Chondrocyte (in vitro differentiated cells): ENCODE data around the gene LCN2. TPM values are rescaled to one million over a fixed set of nuclear protein-coding genes. Genes with fewer than 3 reads are reported as not detected.
A peak's percentile ranks its signal among the peaks of the same experiment; 100 is the strongest.

Source experiments
- DNase-seq: peaks from one replicate; pipeline ENCODE4 v3.0.0; 2021; ENCODE audit warnings: mixed read lengths, low spot score
- H3K27ac Mint-ChIP-seq: one replicate; pipeline ENCODE4 v1.8.0; 2021; ENCODE audit warnings: mild to moderate bottlenecking, moderate library complexity, mixed read lengths; ENCODE audit not compliant: unreplicated experiment
- H3K27me3 Mint-ChIP-seq: 2 replicates; pipeline ENCODE4 v1.8.0; 2021; ENCODE audit warnings: low read depth, mixed read lengths
- H3K36me3 Mint-ChIP-seq: 2 replicates; pipeline ENCODE4 v1.8.0; 2021; ENCODE audit warnings: low read depth, mixed read lengths
- H3K4me1 Mint-ChIP-seq: 2 replicates; pipeline ENCODE4 v1.8.0; 2021; ENCODE audit warnings: low read depth, mild to moderate bottlenecking, mixed read lengths
- H3K4me3 Mint-ChIP-seq: one replicate; pipeline ENCODE4 v1.8.0; 2021; ENCODE audit warnings: mild to moderate bottlenecking, moderate library complexity, mixed read lengths; ENCODE audit not compliant: unreplicated experiment
- H3K9me3 Mint-ChIP-seq: 2 replicates; pipeline ENCODE4 v1.8.0; 2021; ENCODE audit warnings: low read depth, mixed read lengths
- total RNA-seq: library from RNA; stranded (reverse); gene quantifications from 3 replicates; pipeline ENCODE4 v1.2.1, GENCODE V29; 2021
- TF ChIP-seq, protein P1 (sequence below): fragments of 200-600 bp; sonication (generic); IDR thresholded peaks from 2 replicates; pipeline ENCODE4 v1.5.0; 2021; ENCODE audit warnings: antibody characterized with exemption, mild to moderate bottlenecking, moderate library complexity

Gene LCN2
- total RNA-seq, 1 donor from 2014 or later = not detected

DNA sequence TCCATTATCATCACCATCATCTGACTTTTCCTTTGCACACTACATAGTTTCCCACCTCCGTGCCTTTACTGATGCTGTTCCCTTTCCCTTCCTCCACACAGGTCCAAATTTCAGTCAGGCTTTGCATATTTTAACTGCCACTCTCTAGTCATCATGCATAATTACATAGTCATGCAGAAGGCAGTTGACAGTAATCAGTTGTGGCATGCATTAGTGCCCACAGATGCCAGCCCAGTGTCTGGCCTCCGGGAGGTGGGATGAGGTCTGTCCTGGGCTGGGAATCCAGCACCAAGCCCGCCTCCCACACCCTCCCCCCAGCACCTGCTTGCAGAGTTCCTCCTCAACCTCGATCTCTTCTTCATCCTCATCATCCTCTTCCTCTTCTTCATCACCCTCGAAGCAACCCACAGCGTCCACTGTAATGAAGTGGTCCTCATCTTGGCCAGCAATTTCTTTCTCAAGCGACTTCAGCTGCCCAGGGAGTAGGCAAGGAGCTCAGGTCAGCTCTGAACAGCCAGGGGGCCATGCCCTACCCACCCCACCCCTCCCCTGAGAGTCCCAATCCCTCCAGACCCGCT, 19.6 kb downstream of the LCN2 start:
- no peaks in the 10 kb centered on the region for H3K9me3 Mint-ChIP-seq
- no peak overlapping the region for H3K4me3 Mint-ChIP-seq
- no peak overlapping the region for H3K27ac Mint-ChIP-seq
- TF ChIP-seq, protein P1, sequence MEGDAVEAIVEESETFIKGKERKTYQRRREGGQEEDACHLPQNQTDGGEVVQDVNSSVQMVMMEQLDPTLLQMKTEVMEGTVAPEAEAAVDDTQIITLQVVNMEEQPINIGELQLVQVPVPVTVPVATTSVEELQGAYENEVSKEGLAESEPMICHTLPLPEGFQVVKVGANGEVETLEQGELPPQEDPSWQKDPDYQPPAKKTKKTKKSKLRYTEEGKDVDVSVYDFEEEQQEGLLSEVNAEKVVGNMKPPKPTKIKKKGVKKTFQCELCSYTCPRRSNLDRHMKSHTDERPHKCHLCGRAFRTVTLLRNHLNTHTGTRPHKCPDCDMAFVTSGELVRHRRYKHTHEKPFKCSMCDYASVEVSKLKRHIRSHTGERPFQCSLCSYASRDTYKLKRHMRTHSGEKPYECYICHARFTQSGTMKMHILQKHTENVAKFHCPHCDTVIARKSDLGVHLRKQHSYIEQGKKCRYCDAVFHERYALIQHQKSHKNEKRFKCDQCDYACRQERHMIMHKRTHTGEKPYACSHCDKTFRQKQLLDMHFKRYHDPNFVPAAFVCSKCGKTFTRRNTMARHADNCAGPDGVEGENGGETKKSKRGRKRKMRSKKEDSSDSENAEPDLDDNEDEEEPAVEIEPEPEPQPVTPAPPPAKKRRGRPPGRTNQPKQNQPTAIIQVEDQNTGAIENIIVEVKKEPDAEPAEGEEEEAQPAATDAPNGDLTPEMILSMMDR = no peak
- H3K4me1 Mint-ChIP-seq = no peaks in the 10 kb centered on the region
- DNase-seq = no peak
- H3K36me3 Mint-ChIP-seq = peaks cover 24% of the 10 kb centered on the region
- no peaks in the 10 kb centered on the region for H3K27me3 Mint-ChIP-seq

GRCh38 chr9:128169492-128169891, 20.2 kb downstream of the LCN2 start:
- TF ChIP-seq, protein P1 = no peak
- no peaks in the 10 kb centered on the region for H3K27me3 Mint-ChIP-seq
- no peaks in the 10 kb centered on the region for H3K4me1 Mint-ChIP-seq
- no peak overlapping the region for H3K27ac Mint-ChIP-seq
- no peak for DNase-seq
- H3K9me3 Mint-ChIP-seq = no peaks in the 10 kb centered on the region
- no peak overlapping the region for H3K4me3 Mint-ChIP-seq
- H3K36me3 Mint-ChIP-seq = peaks cover 24% of the 10 kb centered on the region

- no peaks in the 10 kb centered on the region for H3K9me3 Mint-ChIP-seq
- H3K36me3 Mint-ChIP-seq = peaks cover 25% of the 10 kb centered on the region
- TF ChIP-seq, protein P1 = no peak
- no peak overlapping the region for H3K4me3 Mint-ChIP-seq
- no peaks in the 10 kb centered on the region for H3K4me1 Mint-ChIP-seq
- H3K27ac Mint-ChIP-seq = no peak overlapping the region
- no peak for DNase-seq
- H3K27me3 Mint-ChIP-seq = no peaks in the 10 kb centered on the region
These were observed 20.7 kb downstream of the LCN2 start for GRCh38 chr9:128169925-128170324.

DNA sequence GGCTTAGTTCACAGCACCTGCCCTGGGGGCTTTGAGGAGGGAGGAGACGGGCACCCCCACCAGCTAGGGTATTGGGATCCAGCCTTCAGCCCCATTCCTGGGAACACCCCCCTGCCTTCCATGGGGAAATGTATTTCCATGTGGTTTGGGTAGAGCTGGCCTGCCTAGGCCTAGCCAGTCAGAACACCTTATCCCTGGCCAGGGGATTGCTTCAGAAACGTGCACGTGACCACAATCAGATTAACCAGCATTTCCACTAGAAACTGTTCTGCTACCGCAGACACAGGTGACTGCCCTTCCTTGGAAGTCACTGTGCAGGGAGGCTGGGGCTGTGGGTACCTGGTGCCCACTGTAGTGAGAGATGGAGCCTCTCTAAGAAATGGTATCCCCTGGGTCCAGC, 24.8 kb downstream of the LCN2 start:
- DNase-seq = no peak
- Mint-ChIP-seq H3K9me3 (no peaks in the 10 kb centered on the region), H3K27me3 (no peaks in the 10 kb centered on the region), H3K27ac (no peak overlapping the region), H3K4me3 (no peak overlapping the region), H3K36me3 (peaks cover 26% of the 10 kb centered on the region), H3K4me1 (peaks cover 9% of the 10 kb centered on the region)
- TF ChIP-seq, protein P1 = no peak

- Mint-ChIP-seq H3K36me3 (peaks cover 29% of the 10 kb centered on the region), H3K4me1 (peaks cover 9% of the 10 kb centered on the region), H3K4me3 (no peak overlapping the region), H3K27ac (peak overlapping the region; percentile 27), H3K27me3 (no peaks in the 10 kb centered on the region), H3K9me3 (no peaks in the 10 kb centered on the region)
- DNase-seq = no peak
- TF ChIP-seq, protein P1 = no peak
These were observed 25.9 kb downstream of the LCN2 start for GRCh38 chr9:128175102-128175563.
